NT2/D1 (cell line): ENCODE data around the gene WDR59.

Experiments used
- SUZ12 ChIP-seq: IDR thresholded peaks from 2 replicates; pipeline ENCODE4 v1.6.1; 2011; ENCODE audit not compliant: insufficient read length, insufficient read depth; ENCODE audit errors: extremely low read depth
- YY1 ChIP-seq: IDR thresholded peaks from 2 replicates; pipeline ENCODE4 v1.6.1; 2011; ENCODE audit not compliant: insufficient read length, insufficient read depth
- ZNF274 ChIP-seq: IDR thresholded peaks from 2 replicates; pipeline ENCODE4 v1.6.1; 2011; ENCODE audit warnings: mild to moderate bottlenecking, low read depth, low read length

DNA sequence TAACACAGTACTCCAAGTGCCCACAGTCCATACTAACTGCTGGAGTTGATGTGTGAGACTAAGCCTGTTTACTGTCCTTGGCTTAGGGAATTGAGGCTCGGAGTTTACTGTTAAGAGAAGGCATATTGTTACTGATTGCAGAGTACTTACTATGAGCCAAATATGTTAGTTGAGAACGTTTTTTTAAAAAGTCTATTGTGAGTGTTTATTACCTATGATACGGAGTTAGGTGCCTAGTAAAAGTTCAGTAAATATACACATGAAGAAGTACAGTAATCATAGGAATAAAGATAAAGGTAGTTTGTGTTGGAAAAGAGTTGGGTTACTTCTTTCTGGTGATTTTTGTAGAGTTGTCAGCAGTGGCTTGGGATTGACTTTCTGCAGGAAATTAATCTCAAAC, 39.3 kb upstream of the WDR59 start:
- TF ChIP-seq YY1: no peak
- TF ChIP-seq ZNF274: no peak
- no peak for TF ChIP-seq SUZ12
